ENCODE results near the gene CACNG4. TPM values are rescaled to one million over a fixed set of nuclear protein-coding genes. Genes with fewer than 3 reads are reported as not detected.

The CACNG4 gene
- total RNA-seq, 2 donors from 2014 or later = 9.5 to 12.9 TPM

DNA sequence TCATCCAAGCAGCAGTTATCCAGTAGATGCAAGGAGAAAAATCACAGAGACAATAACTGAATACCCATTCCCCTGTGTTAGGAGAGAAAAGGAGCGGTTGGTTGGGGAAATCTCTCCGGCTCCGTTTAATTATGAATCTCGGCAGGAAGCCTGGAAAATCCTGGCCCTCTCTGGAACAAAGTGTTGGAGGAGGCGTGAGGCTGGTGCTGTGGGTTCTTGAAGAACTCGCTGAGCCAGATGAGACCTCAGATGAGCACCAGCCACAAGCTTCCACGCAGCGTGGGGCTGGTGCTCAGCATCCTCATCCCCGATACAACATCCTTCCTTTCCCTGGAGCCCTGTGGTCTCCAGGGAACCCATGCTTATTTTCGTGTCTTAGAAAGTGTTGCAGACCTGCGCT lies 39.7 kb downstream of the CACNG4 start:
- intact Hi-C loops (cut with DNase I) = no loop called here
- H3K27ac ChIP-seq = no peak overlapping the region
- H3K4me1 ChIP-seq (replicated peaks) = no peaks in the 10 kb centered on the region
- no peaks in the 10 kb centered on the region for H3K36me3 ChIP-seq
- no peaks in the 10 kb centered on the region for H3K27me3 ChIP-seq (replicated peaks; ENCODE audit: insufficient read depth)
- 69% methylated on average over 11 of the region's 11 CpGs for WGBS
- TF ChIP-seq, protein P1, sequence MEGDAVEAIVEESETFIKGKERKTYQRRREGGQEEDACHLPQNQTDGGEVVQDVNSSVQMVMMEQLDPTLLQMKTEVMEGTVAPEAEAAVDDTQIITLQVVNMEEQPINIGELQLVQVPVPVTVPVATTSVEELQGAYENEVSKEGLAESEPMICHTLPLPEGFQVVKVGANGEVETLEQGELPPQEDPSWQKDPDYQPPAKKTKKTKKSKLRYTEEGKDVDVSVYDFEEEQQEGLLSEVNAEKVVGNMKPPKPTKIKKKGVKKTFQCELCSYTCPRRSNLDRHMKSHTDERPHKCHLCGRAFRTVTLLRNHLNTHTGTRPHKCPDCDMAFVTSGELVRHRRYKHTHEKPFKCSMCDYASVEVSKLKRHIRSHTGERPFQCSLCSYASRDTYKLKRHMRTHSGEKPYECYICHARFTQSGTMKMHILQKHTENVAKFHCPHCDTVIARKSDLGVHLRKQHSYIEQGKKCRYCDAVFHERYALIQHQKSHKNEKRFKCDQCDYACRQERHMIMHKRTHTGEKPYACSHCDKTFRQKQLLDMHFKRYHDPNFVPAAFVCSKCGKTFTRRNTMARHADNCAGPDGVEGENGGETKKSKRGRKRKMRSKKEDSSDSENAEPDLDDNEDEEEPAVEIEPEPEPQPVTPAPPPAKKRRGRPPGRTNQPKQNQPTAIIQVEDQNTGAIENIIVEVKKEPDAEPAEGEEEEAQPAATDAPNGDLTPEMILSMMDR (IDR thresholded peaks at IDR 0.05) = no peak
- TF ChIP-seq POLR2AphosphoS5 (IDR thresholded peaks at IDR 0.05) = no peak
- no peak for TF ChIP-seq POLR2A (IDR thresholded peaks at IDR 0.05)
- no peak overlapping the region for H3K4me3 ChIP-seq
- H3K9me3 ChIP-seq = no peaks in the 10 kb centered on the region
- DNase-seq (ENCODE audit: low spot score) = no peak

DNA sequence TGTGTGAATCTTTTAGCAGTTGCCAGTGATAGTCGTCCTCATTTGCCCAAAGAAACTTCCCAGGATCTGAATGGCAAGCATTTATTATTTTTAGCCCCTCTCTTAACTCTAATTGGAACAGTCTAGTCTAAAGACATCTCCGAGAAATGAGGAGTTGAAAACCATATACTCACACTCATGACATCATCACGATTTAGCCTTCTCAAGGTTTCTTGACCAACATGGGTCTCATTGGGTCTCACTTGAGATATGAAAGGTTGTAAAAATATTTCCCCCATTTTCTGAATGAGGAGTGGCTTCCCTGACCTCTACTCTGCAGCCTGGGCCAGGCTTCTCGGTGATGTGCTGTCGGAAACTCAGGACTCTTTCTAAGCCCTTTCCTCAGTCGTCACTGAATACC lies 42.8 kb downstream of the CACNG4 start:
- TF ChIP-seq POLR2AphosphoS5 (IDR thresholded peaks at IDR 0.05) = no peak
- TF ChIP-seq, protein P1 (IDR thresholded peaks at IDR 0.05) = no peak
- no peak for TF ChIP-seq POLR2A (IDR thresholded peaks at IDR 0.05)
- H3K4me3 ChIP-seq = no peak overlapping the region
- H3K36me3 ChIP-seq = no peaks in the 10 kb centered on the region
- DNase-seq (ENCODE audit: low spot score) = no peak
- no peaks in the 10 kb centered on the region for H3K27me3 ChIP-seq (replicated peaks; ENCODE audit: insufficient read depth)
- no peaks in the 10 kb centered on the region for H3K4me1 ChIP-seq (replicated peaks)
- no peaks in the 10 kb centered on the region for H3K9me3 ChIP-seq
- 91% methylated on average over 6 of the region's 6 CpGs for WGBS
- H3K27ac ChIP-seq = no peak overlapping the region
- intact Hi-C loops (cut with DNase I) = no loop called here

DNA sequence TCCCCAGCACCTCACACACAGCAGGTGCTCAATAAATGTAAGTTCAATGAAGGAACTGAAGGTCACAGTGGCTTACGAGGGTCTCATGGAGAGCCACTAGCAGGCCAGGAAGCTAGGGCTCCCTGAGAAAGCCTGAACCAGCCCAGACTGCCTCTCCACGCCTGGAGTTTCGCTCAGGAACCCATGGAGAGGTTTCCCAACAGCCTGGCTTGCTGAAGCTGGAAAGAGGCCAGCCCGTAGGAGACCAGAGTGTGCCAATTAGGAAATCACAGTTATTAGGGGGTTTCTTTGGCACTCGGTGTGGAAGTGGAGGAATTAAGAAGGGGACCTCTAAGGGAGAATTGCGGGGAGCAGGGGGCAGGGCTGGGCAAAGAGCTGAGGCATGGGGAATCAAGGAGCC lies 43.6 kb downstream of the CACNG4 start:
- no peaks in the 10 kb centered on the region for H3K27me3 ChIP-seq (replicated peaks; ENCODE audit: insufficient read depth)
- WGBS = 83% methylated on average over 6 of the region's 6 CpGs
- no peaks in the 10 kb centered on the region for H3K4me1 ChIP-seq (replicated peaks)
- no peak for DNase-seq (ENCODE audit: low spot score)
- H3K36me3 ChIP-seq = no peaks in the 10 kb centered on the region
- H3K9me3 ChIP-seq = no peaks in the 10 kb centered on the region
- no peak overlapping the region for H3K4me3 ChIP-seq
- intact Hi-C loops (cut with DNase I) = no loop called here
- no peak overlapping the region for H3K27ac ChIP-seq
- TF ChIP-seq, protein P1 (IDR thresholded peaks at IDR 0.05) = no peak
- TF ChIP-seq POLR2AphosphoS5 (IDR thresholded peaks at IDR 0.05) = no peak
- no peak for TF ChIP-seq POLR2A (IDR thresholded peaks at IDR 0.05)

DNA sequence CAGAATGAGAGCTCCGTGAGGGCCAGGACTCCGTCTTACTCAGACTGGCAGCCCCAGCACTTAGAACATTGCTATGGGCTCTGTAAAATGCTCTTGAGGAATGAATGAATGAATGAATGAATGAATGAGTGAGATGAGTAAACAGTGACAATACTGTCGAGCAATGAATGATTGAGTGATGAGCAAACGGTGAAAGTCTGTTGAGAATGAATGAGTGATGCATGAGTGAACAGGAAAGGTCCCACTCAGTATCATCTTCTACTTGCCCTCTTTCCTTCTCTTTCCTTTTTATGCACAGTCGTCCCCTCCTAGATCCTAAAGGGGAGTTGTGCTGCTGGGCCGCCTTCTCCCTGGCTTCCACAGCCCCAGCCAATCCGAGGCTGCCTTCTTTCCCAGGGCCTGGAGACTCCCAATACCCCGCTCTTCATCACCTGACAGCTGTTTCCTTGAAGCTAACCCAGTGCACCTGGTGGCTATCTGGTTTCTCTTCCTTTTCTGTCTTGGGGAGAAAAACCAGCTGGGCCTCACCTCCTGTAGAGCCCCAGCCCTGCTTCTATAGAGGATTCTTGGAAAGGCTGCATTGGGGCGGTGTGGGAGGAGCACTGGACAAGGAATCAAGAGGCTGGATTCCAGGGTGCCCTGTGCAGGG lies 47.1 kb downstream of the CACNG4 start:
- WGBS = 79% methylated on average over 9 of the region's 9 CpGs
- Histone ChIP-seq H3K4me1 (replicated peaks) (no peaks in the 10 kb centered on the region), H3K27me3 (replicated peaks; ENCODE audit: insufficient read depth) (no peaks in the 10 kb centered on the region), H3K9me3 (no peaks in the 10 kb centered on the region), H3K4me3 (no peak overlapping the region), H3K36me3 (no peaks in the 10 kb centered on the region), H3K27ac (no peak overlapping the region)
- TF ChIP-seq POLR2AphosphoS5 (IDR thresholded peaks at IDR 0.05) (no peak), POLR2A (IDR thresholded peaks at IDR 0.05) (no peak)
- TF ChIP-seq, protein P1 (IDR thresholded peaks at IDR 0.05) = no peak
- DNase-seq (ENCODE audit: low spot score) = no peak
- intact Hi-C loops (cut with DNase I) = no loop called here

DNA sequence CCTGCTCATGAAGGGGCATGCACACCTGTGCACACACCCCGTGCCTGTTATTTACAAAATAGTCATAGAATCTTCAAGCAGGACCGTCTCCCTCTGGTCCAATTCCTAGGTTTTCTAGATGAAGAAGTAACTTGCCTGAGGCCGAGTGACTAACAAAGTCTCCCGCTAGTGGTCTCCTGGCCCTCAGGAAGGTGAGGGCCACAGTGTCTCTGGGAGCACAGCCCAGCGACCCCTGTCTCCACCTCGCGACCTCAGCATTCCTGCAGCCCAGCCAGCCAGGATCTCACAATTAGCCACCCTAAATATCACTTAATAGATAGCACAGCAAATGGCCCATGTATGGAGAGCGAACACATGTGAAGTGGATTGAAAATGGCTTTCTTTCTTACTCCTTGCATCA lies 49.4 kb downstream of the CACNG4 start:
- no peaks in the 10 kb centered on the region for H3K27me3 ChIP-seq (replicated peaks; ENCODE audit: insufficient read depth)

More for the DNA sequence above, 49.4 kb downstream of the CACNG4 start:
- Histone ChIP-seq H3K9me3 (no peaks in the 10 kb centered on the region), H3K27ac (no peak overlapping the region), H3K36me3 (no peaks in the 10 kb centered on the region), H3K4me3 (no peak overlapping the region), H3K4me1 (replicated peaks) (no peaks in the 10 kb centered on the region)
- 71% methylated on average over 8 of the region's 8 CpGs for WGBS
- intact Hi-C loops (cut with DNase I) = no loop called here
- DNase-seq (ENCODE audit: low spot score) = no peak
- TF ChIP-seq POLR2AphosphoS5 (IDR thresholded peaks at IDR 0.05) (no peak), POLR2A (IDR thresholded peaks at IDR 0.05) (no peak)
- TF ChIP-seq, protein P1 (IDR thresholded peaks at IDR 0.05) = no peak
